ENCODE measurements around the gene STARD4. TPM values are rescaled to one million over a fixed set of nuclear protein-coding genes. Genes with fewer than 3 reads are reported as not detected.

STARD4 gene
- total RNA-seq, 2 experiments from 2014 or later: 30.4 to 43.8 TPM

- Histone ChIP-seq H3K4me1 (ENCODE audit: insufficient read depth, low read length, poor library complexity, severe bottlenecking) (no peaks in the 10 kb centered on the region), H3K9me2 (ENCODE audit: insufficient read depth, low read length) (no peaks in the 10 kb centered on the region), H2AFZ (ENCODE audit: low read length) (no peak overlapping the region), H3K9me3 (ENCODE audit: low read length) (no peaks in the 10 kb centered on the region), H3K27ac (ENCODE audit: low read depth, low read length, poor library complexity, severe bottlenecking) (no peak overlapping the region), H3K4me2 (ENCODE audit: low read length) (no peak overlapping the region), H3K36me3 (ENCODE audit: insufficient read depth, low read length) (no peaks in the 10 kb centered on the region), H4K20me1 (ENCODE audit: insufficient read depth, low read length) (no peaks in the 10 kb centered on the region), H3K79me2 (ENCODE audit: insufficient read depth, low read depth, low read length) (no peaks in the 10 kb centered on the region), H3K4me3 (ENCODE audit: low read depth, low read length, poor library complexity, severe bottlenecking) (no peak overlapping the region)
- ChIA-PET POLR2A (interaction anchor here (0.5 kb wide), 1 partner anchor 640 kb away, joined by 3 read pairs; no protein-coding TSS in a partner anchor), CTCF (ENCODE audit: unreplicated experiment) (no interaction called here)
- TF ChIP-seq EZH2phosphoT487 (IDR thresholded peaks at IDR 0.05; ENCODE audit: borderline replicate concordance, low read depth, low read length): no peak
- TF ChIP-seq CTCF (conservative IDR thresholded peaks at IDR 0.05; ENCODE audit: low read length): no peak
- intact Hi-C loops (cut with micrococcal nuclease; ENCODE audit: unreplicated experiment): loop anchor here (10.0 kb wide), 1 partner anchor 207 kb away; no protein-coding TSS in a partner anchor
- BruUV-seq (replicated peaks): no TSS peak
- no peak for DNase-seq (ENCODE audit: low spot score)
Observed at GRCh38 chr5:111557686-111558085, 45.4 kb upstream of the STARD4 start.

GRCh38 chr5:111557111-111557510 is 44.8 kb upstream of the STARD4 start:
- no TSS peak for BruUV-seq (replicated peaks)
- CTCF ChIA-PET (ENCODE audit: unreplicated experiment): no interaction called here
- Histone ChIP-seq H3K36me3 (ENCODE audit: insufficient read depth, low read length) (no peaks in the 10 kb centered on the region), H2AFZ (ENCODE audit: low read length) (no peak overlapping the region), H3K79me2 (ENCODE audit: insufficient read depth, low read depth, low read length) (no peaks in the 10 kb centered on the region), H3K4me2 (ENCODE audit: low read length) (no peak overlapping the region), H3K27ac (ENCODE audit: low read depth, low read length, poor library complexity, severe bottlenecking) (no peak overlapping the region), H3K4me3 (ENCODE audit: low read depth, low read length, poor library complexity, severe bottlenecking) (no peak overlapping the region), H3K9me3 (ENCODE audit: low read length) (no peaks in the 10 kb centered on the region), H3K9me2 (ENCODE audit: insufficient read depth, low read length) (no peaks in the 10 kb centered on the region), H4K20me1 (ENCODE audit: insufficient read depth, low read length) (no peaks in the 10 kb centered on the region), H3K4me1 (ENCODE audit: insufficient read depth, low read length, poor library complexity, severe bottlenecking) (no peaks in the 10 kb centered on the region)
- POLR2A ChIA-PET: interaction anchor here (1.0 kb wide), 1 partner anchor 69 kb away, joined by 3 read pairs; no protein-coding TSS in a partner anchor
- intact Hi-C loops (cut with micrococcal nuclease; ENCODE audit: unreplicated experiment): loop anchor here (10.0 kb wide), 1 partner anchor 208 kb away; no protein-coding TSS in a partner anchor
- DNase-seq (ENCODE audit: low spot score): no peak
- no peak for TF ChIP-seq EZH2phosphoT487 (IDR thresholded peaks at IDR 0.05; ENCODE audit: borderline replicate concordance, low read depth, low read length)
- no peak for TF ChIP-seq CTCF (conservative IDR thresholded peaks at IDR 0.05; ENCODE audit: low read length)

- H3K36me3 ChIP-seq (ENCODE audit: insufficient read depth, low read length): no peaks in the 10 kb centered on the region
- no peaks in the 10 kb centered on the region for H4K20me1 ChIP-seq (ENCODE audit: insufficient read depth, low read length)
- BruUV-seq (replicated peaks): no TSS peak
- ChIA-PET POLR2A (interaction anchor here (1.0 kb wide), 1 partner anchor 68 kb away, joined by 3 read pairs; no protein-coding TSS in a partner anchor), CTCF (ENCODE audit: unreplicated experiment) (no interaction called here)
- no peak overlapping the region for H3K4me2 ChIP-seq (ENCODE audit: low read length)
- no peak for DNase-seq (ENCODE audit: low spot score)
- no peak overlapping the region for H3K4me3 ChIP-seq (ENCODE audit: low read depth, low read length, poor library complexity, severe bottlenecking)
- intact Hi-C loops (cut with micrococcal nuclease; ENCODE audit: unreplicated experiment): loop anchor here (10.0 kb wide), 1 partner anchor 208 kb away; no protein-coding TSS in a partner anchor
- no peaks in the 10 kb centered on the region for H3K9me2 ChIP-seq (ENCODE audit: insufficient read depth, low read length)
- H3K27ac ChIP-seq (ENCODE audit: low read depth, low read length, poor library complexity, severe bottlenecking): no peak overlapping the region
- no peaks in the 10 kb centered on the region for H3K9me3 ChIP-seq (ENCODE audit: low read length)
- no peak overlapping the region for H2AFZ ChIP-seq (ENCODE audit: low read length)
- no peaks in the 10 kb centered on the region for H3K4me1 ChIP-seq (ENCODE audit: insufficient read depth, low read length, poor library complexity, severe bottlenecking)
- no peaks in the 10 kb centered on the region for H3K79me2 ChIP-seq (ENCODE audit: insufficient read depth, low read depth, low read length)
- TF ChIP-seq CTCF (conservative IDR thresholded peaks at IDR 0.05; ENCODE audit: low read length): no peak
- no peak for TF ChIP-seq EZH2phosphoT487 (IDR thresholded peaks at IDR 0.05; ENCODE audit: borderline replicate concordance, low read depth, low read length)
Observed at GRCh38 chr5:111556501-111556900, 44.2 kb upstream of the STARD4 start.
